OCI-LY3 (cell line): Measurements from ENCODE around the gene MAP2K6.

Experiments
- H2AFZ ChIP-seq: fragments of 200-600, 300-600 bp; shearing (Covaris generic); 2 replicates; pipeline ENCODE4 v1.6.0; 2014; ENCODE audit warnings: antibody characterized with exemption, low read depth, low read length
- H3K27ac ChIP-seq: fragments of 200-600, 300-600 bp; sonication (generic); 2 replicates; pipeline ENCODE4 v1.5.1; 2014; ENCODE audit warnings: mild to moderate bottlenecking, low read length, moderate library complexity, mixed read lengths
- H3K27me3 ChIP-seq: fragments of 200-600, 300-600 bp; sonication (generic); 2 replicates; pipeline ENCODE4 v1.6.1; 2014; ENCODE audit warnings: low read depth, low read length, mixed read lengths
- H3K36me3 ChIP-seq: fragments of 200-600, 300-600 bp; sonication (generic); replicated peaks from 2 replicates; pipeline ENCODE3; 2014; ENCODE audit warnings: low read depth, low read length, mixed read lengths
- H3K4me1 ChIP-seq: fragments of 300-600, 200-600 bp; sonication (generic); 2 replicates; pipeline ENCODE4 v1.6.1; 2014; ENCODE audit warnings: low read length, mixed read lengths
- H3K4me2 ChIP-seq: fragments of 200-600, 300-600 bp; sonication (generic); 2 replicates; pipeline ENCODE4 v1.6.1; 2014; ENCODE audit warnings: low read length, mixed read lengths
- H3K4me3 ChIP-seq: fragments of 300-600, 200-600 bp; sonication (generic); 2 replicates; pipeline ENCODE4 v1.5.1; 2014; ENCODE audit warnings: antibody characterized with exemption, mild to moderate bottlenecking, low read length, moderate library complexity
- H3K79me2 ChIP-seq: fragments of 300-600, 200-600 bp; shearing (Covaris generic); 2 replicates; pipeline ENCODE4 v1.6.1; 2014; ENCODE audit warnings: mild to moderate bottlenecking, low read length, mixed read lengths
- H3K9ac ChIP-seq: fragments of 300-600, 200-600 bp; shearing (Covaris generic); 2 replicates; pipeline ENCODE4 v1.6.0; 2014; ENCODE audit warnings: mild to moderate bottlenecking, low read length, moderate library complexity
- H3K9me3 ChIP-seq: fragments of 200-600, 300-600 bp; shearing (Covaris generic); 2 replicates; pipeline ENCODE4 v1.6.1; 2014; ENCODE audit warnings: low read length, mixed read lengths; ENCODE audit not compliant: insufficient read depth
- H4K20me1 ChIP-seq: fragments of 200-600, 300-600 bp; sonication (generic); 2 replicates; pipeline ENCODE4 v1.6.1; 2016; ENCODE audit warnings: low read length, mixed read lengths; ENCODE audit not compliant: insufficient read depth
- CTCF ChIP-seq: fragments of 200-600, 300-600 bp; sonication (generic); IDR thresholded peaks from 2 replicates; pipeline ENCODE4 v1.5.1; 2014; ENCODE audit warnings: antibody characterized with exemption, low read length, low read depth
- EZH2phosphoT487 ChIP-seq: fragments of 200-600 bp; shearing (Covaris generic); IDR thresholded peaks from 2 replicates; pipeline ENCODE4 v1.6.1; 2018; ENCODE audit warnings: antibody characterized with exemption, mixed run types, low read depth

The MAP2K6 gene

GRCh38 chr17:69511250-69511649 is 96.8 kb downstream of the MAP2K6 start:
- TF ChIP-seq CTCF = no peak
- no peak for TF ChIP-seq EZH2phosphoT487
- H3K9ac ChIP-seq = no peak overlapping the region

GRCh38 chr17:69512946-69513345 is 98.4 kb downstream of the MAP2K6 start:
- Histone ChIP-seq H3K36me3 (peaks cover 40% of the 10 kb centered on the region), H3K9me3 (no peaks in the 10 kb centered on the region), H3K4me3 (no peak overlapping the region), H4K20me1 (no peaks in the 10 kb centered on the region), H3K27ac (no peak overlapping the region), H3K4me2 (no peak overlapping the region), H3K79me2 (no peaks in the 10 kb centered on the region; the same call in 1 of the 2 replicates), H3K9ac (no peak overlapping the region), H3K4me1 (peaks cover 17% of the 10 kb centered on the region), H3K27me3 (no peaks in the 10 kb centered on the region), H2AFZ (no peak overlapping the region)
- TF ChIP-seq EZH2phosphoT487 (no peak), CTCF (no peak)

More at GRCh38 chr17:69511250-69511649, 96.8 kb downstream of the MAP2K6 start:
- Histone ChIP-seq H3K36me3 (peaks cover 40% of the 10 kb centered on the region), H3K4me1 (peaks cover 7% of the 10 kb centered on the region), H3K27me3 (no peaks in the 10 kb centered on the region), H2AFZ (no peak overlapping the region), H3K4me2 (no peak overlapping the region), H3K79me2 (no peaks in the 10 kb centered on the region; the same call in 1 of the 2 replicates), H3K4me3 (no peak overlapping the region), H3K27ac (no peak overlapping the region), H4K20me1 (no peaks in the 10 kb centered on the region), H3K9me3 (no peaks in the 10 kb centered on the region)

DNA sequence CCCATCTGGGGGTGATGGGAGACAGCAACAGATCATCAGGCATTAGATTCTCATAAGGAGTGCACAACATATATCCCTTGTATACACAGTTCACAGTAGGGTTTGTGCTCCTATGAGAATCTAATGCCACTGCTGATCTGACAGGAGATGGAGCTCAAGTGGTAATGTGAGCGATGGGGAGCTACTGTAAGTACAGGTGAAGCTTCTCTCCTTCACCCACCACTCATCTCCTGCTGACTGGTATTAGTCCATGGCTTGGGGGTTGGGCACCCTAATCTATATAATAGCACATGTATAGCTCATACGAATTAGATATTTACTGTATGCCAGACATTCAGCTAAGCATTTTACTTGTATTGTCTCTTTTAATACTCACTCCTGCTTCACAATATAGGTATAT is 101.7 kb downstream of the MAP2K6 start:
- Histone ChIP-seq H3K4me3 (peak overlapping the region; percentile 7; the same call in 1 of the 2 replicates), H4K20me1 (no peaks in the 10 kb centered on the region), H2AFZ (no peak overlapping the region), H3K4me2 (peak overlapping the region; percentile 50), H3K4me1 (peaks cover 19% of the 10 kb centered on the region), H3K79me2 (no peaks in the 10 kb centered on the region), H3K27ac (no peak overlapping the region), H3K9ac (no peak overlapping the region), H3K9me3 (no peaks in the 10 kb centered on the region), H3K27me3 (no peaks in the 10 kb centered on the region), H3K36me3 (peaks cover 40% of the 10 kb centered on the region)
- TF ChIP-seq EZH2phosphoT487 = no peak
- no peak for TF ChIP-seq CTCF

GRCh38 chr17:69516911-69517310 is 102.4 kb downstream of the MAP2K6 start:
- Histone ChIP-seq H3K36me3 (peaks cover 40% of the 10 kb centered on the region), H4K20me1 (no peaks in the 10 kb centered on the region), H3K9ac (no peak overlapping the region), H3K4me2 (peak overlapping the region; percentile 50), H3K79me2 (no peaks in the 10 kb centered on the region), H2AFZ (no peak overlapping the region), H3K27ac (peak overlapping the region; percentile 29), H3K4me3 (peak overlapping the region; percentile 7; the same call in 1 of the 2 replicates), H3K9me3 (no peaks in the 10 kb centered on the region), H3K4me1 (peaks cover 23% of the 10 kb centered on the region), H3K27me3 (no peaks in the 10 kb centered on the region)
- TF ChIP-seq CTCF = no peak
- TF ChIP-seq EZH2phosphoT487 = no peak
